ENCODE data around the gene MICALL2. TPM values are rescaled to one million over a fixed set of nuclear protein-coding genes. Genes with fewer than 3 reads are reported as not detected.

MICALL2 gene
- total RNA-seq, 6 experiments from 2014 or later, result 8.2 to 23.8 (median 13.6) TPM

GRCh38 chr7:1500064-1500807 lies 41.0 kb upstream of the MICALL2 start:
- Histone ChIP-seq H3K4me1 (peaks cover 0 to 8% (median 3%) of the 10 kb centered on the region in 4 donors), H3K27me3 (no peaks in the 10 kb centered on the region), H3K4me3 (no peak overlapping the region), H3K9me3 (no peaks in the 10 kb centered on the region), H3K27ac (no peak overlapping the region), H3K36me3 (peaks cover 0 to 44% (median 4%) of the 10 kb centered on the region in 4 donors)
- intact Hi-C loops (cut with DNase I), result loop anchor here in 1 of 2 donors (5.0 kb wide), 1 partner anchor 52 kb away; no protein-coding TSS in a partner anchor
- no peak for ATAC-seq
- WGBS (ENCODE audit: insufficient coverage, low coverage, low lambda C conversion rate, missing lambda C conversion rate), result 93% methylated on average over 8 of the region's 34 CpGs
- no peak for TF ChIP-seq POLR2A (IDR thresholded peaks at IDR 0.05)
- no peak for TF ChIP-seq CTCF (IDR thresholded peaks at IDR 0.05)
- DNase-seq, result no peak

GRCh38 chr7:1499367-1500029 lies 40.2 kb upstream of the MICALL2 start:
- DNase-seq, result no peak

GRCh38 chr7:1498370-1499305 lies 39.4 kb upstream of the MICALL2 start:
- no peaks in the 10 kb centered on the region for H3K27me3 ChIP-seq
- no peak overlapping the region for H3K4me3 ChIP-seq
- DNase-seq, result no peak
- peaks cover 0 to 8% (median 3%) of the 10 kb centered on the region in 4 donors for H3K4me1 ChIP-seq
- no peaks in the 10 kb centered on the region for H3K9me3 ChIP-seq
- intact Hi-C loops (cut with DNase I), result no loop called here
- ATAC-seq, result no peak
- peaks cover 0 to 57% (median 5%) of the 10 kb centered on the region in 4 donors for H3K36me3 ChIP-seq
- H3K27ac ChIP-seq, result no peak overlapping the region
- TF ChIP-seq POLR2A (IDR thresholded peaks at IDR 0.05) (no peak), CTCF (IDR thresholded peaks at IDR 0.05) (no peak)
- 94% methylated on average over 15 of the region's 62 CpGs for WGBS (ENCODE audit: insufficient coverage, low coverage, low lambda C conversion rate, missing lambda C conversion rate)

More at GRCh38 chr7:1499367-1500029, 40.2 kb upstream of the MICALL2 start:
- Histone ChIP-seq H3K36me3 (peaks cover 0 to 48% (median 4%) of the 10 kb centered on the region in 4 donors), H3K4me3 (no peak overlapping the region), H3K9me3 (no peaks in the 10 kb centered on the region), H3K4me1 (peaks cover 0 to 8% (median 3%) of the 10 kb centered on the region in 4 donors), H3K27me3 (no peaks in the 10 kb centered on the region), H3K27ac (no peak overlapping the region)
- intact Hi-C loops (cut with DNase I), result loop anchor here in 1 of 2 donors (5.0 kb wide), 1 partner anchor 53 kb away; no protein-coding TSS in a partner anchor
- ATAC-seq, result no peak
- 77% methylated on average over 6 of the region's 33 CpGs for WGBS (ENCODE audit: insufficient coverage, low coverage, low lambda C conversion rate, missing lambda C conversion rate)
- TF ChIP-seq POLR2A (IDR thresholded peaks at IDR 0.05), result no peak
- TF ChIP-seq CTCF (IDR thresholded peaks at IDR 0.05), result no peak

GRCh38 chr7:1497293-1497927 lies 38.1 kb upstream of the MICALL2 start:
- Histone ChIP-seq H3K27ac (no peak overlapping the region), H3K36me3 (peaks cover 0 to 57% (median 5%) of the 10 kb centered on the region in 4 donors), H3K27me3 (no peaks in the 10 kb centered on the region), H3K4me3 (no peak overlapping the region), H3K4me1 (no peaks in the 10 kb centered on the region), H3K9me3 (no peaks in the 10 kb centered on the region)
- ATAC-seq (no peak), DNase-seq (no peak)
- TF ChIP-seq POLR2A (IDR thresholded peaks at IDR 0.05) (no peak), CTCF (IDR thresholded peaks at IDR 0.05) (no peak)
- WGBS (ENCODE audit: insufficient coverage, low coverage, low lambda C conversion rate, missing lambda C conversion rate), result 89% methylated on average over 19 of the region's 37 CpGs
- intact Hi-C loops (cut with DNase I), result no loop called here

Measured in right lobe of liver (tissue), 6 donors.